ENCODE measurements around the gene IL36A. TPM values are rescaled to one million over a fixed set of nuclear protein-coding genes. Genes with fewer than 3 reads are reported as not detected.

Gene IL36A
- total and polyA plus RNA-seq, 9 donors = not detected

DNA sequence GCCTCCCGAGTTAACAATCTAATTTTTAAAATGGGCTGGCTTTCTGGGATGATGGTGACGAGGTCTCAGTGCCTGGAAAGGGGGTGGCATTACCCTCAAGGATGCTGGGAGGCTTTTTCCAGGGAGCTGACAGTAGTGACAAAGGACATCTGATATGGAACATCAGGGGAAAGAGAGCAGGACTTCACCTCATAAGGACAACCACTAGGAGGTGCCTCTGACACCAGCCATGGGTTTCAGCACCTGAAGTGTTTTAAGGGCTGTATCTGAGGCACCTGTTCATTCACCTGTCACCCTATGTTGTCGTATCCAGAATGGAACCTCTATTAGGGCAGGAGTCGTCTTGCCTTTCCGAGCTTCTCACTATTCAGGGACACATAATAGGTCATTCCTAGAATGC lies 36.6 kb downstream of the IL36A start:
- DNase-seq = no peak
- no peaks in the 10 kb centered on the region for H3K27me3 ChIP-seq (ENCODE audit: control insufficient read depth, insufficient read depth, low read length)
- no peak overlapping the region for H3K4me3 ChIP-seq (ENCODE audit: low read length)
- H3K27ac ChIP-seq (ENCODE audit: low read length) = no peak overlapping the region
- no peaks in the 10 kb centered on the region for H3K36me3 ChIP-seq (ENCODE audit: control insufficient read depth, insufficient read depth, low read length)
- 48% methylated on average over 2 of the region's 5 CpGs for WGBS (ENCODE audit: insufficient coverage)
- no peaks in the 10 kb centered on the region for H3K9me3 ChIP-seq (replicated peaks; ENCODE audit: control insufficient read depth, low read depth, low read length)
- no peaks in the 10 kb centered on the region for H3K4me1 ChIP-seq (ENCODE audit: control insufficient read depth, insufficient read depth, low read length)

DNA sequence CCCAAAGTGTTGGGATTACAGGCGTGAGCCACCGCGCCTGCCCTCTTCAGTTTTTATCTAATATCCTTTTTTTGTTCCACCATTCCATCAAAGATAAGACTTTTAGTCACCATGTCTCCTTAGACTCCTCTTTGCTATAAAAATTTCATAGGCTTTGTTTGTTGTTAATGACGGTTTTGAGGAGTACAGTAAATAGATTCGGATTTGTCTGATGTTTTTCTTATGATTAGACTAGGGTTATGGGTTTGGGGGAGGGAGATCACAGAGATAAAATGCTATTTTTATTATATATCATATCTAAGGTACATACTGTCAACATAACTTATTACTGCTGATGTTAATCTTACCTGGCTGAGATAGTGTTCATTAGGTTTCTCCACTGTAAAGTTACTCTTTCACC lies 41.2 kb downstream of the IL36A start:
- H3K9me3 ChIP-seq (replicated peaks; ENCODE audit: control insufficient read depth, low read depth, low read length) = peaks cover 2% of the 10 kb centered on the region
- H3K27me3 ChIP-seq (ENCODE audit: control insufficient read depth, insufficient read depth, low read length) = no peaks in the 10 kb centered on the region
- H3K4me1 ChIP-seq (ENCODE audit: control insufficient read depth, insufficient read depth, low read length) = no peaks in the 10 kb centered on the region
- no CpG with 5 or more reads among the region's 5 CpGs for WGBS (ENCODE audit: insufficient coverage)
- DNase-seq = no peak
- no peak overlapping the region for H3K27ac ChIP-seq (ENCODE audit: low read length)
- no peak overlapping the region for H3K4me3 ChIP-seq (ENCODE audit: low read length)
- no peaks in the 10 kb centered on the region for H3K36me3 ChIP-seq (ENCODE audit: control insufficient read depth, insufficient read depth, low read length)

DNA sequence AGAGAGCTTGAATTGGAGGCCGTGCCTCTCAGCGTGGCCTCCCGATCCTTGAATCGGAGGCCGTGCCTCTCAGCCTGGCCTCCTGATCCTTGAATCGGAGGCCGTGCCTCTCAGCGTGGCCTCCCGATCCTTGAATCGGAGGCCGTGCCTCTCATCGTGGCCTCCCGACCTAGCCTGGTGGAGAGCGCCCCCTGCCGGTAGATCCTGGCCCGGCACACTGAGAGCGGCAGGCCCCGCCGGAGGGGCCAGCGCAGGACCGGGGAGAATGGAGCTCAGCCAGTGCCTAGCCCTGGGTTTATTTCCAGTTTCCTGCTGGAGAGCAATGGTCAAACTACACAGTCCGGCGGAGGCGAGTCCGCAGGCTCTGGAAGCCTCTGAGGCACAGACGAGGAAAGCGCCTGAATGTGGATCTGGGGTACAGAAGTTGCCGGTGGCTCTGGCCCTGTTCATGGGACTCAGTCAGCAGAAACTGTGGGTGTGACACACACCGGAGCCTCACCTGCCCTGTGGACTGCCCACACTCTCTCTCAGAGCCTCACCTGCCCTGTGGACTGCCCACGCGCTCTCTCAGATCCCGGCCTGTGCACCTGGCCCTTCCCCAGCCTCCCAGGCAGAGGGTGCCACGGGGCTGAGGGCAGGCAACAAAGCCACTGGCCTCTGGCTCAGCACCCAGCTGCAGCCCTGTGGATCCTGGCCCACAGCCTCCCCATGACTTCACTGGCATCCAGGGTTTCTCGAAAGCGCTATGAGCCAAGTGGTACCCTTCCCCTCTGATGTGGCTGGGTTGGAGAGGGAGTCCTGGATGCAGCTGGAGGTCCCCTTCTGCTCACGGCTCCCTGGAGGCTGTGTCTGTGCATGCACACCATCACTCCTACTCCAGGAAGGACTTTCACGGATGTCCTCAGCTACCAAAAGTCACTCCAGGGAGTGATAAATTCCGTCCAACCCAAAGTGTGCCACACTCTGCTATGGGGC lies 45.9 kb downstream of the IL36A start:
- H3K4me3 ChIP-seq (ENCODE audit: low read length) = no peak overlapping the region
- H3K27me3 ChIP-seq (ENCODE audit: control insufficient read depth, insufficient read depth, low read length) = no peaks in the 10 kb centered on the region
- no peak for DNase-seq
- H3K36me3 ChIP-seq (ENCODE audit: control insufficient read depth, insufficient read depth, low read length) = no peaks in the 10 kb centered on the region
- H3K4me1 ChIP-seq (ENCODE audit: control insufficient read depth, insufficient read depth, low read length) = no peaks in the 10 kb centered on the region
- WGBS (ENCODE audit: insufficient coverage) = 91% methylated on average over 36 of the region's 38 CpGs
- peaks cover 6% of the 10 kb centered on the region for H3K9me3 ChIP-seq (replicated peaks; ENCODE audit: control insufficient read depth, low read depth, low read length)
- H3K27ac ChIP-seq (ENCODE audit: low read length) = no peak overlapping the region

DNA sequence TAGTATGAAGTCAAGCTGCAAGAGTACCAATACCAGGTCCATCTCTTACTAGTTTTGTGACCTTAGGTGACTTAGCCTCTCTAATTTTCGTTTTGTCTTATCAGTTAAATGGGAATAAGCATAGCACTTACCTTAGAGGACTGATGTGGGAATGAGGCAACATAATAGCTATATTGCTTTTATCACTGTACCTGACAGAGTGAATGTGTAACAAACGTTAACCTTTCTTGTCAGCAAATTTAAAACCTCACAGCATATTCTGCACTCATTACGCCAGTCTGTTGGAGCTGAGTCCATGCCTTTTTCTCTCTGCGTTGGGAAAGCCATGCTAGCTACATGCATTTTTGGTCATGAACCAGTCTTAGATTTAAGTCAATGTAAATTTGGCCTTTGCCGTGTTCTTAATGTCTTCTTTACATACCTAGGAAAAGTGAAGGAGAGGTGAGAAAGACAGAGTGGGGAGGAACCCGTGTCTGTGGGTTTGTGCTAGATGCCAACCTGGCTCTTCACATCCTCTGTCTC lies 47.2 kb downstream of the IL36A start, which contains the start of gene IL36B:
TSS of gene IL36B (minus strand) at position 472 of the 522 bp plus-strand sequence.
- Histone ChIP-seq H3K36me3 (ENCODE audit: control insufficient read depth, insufficient read depth, low read length) (no peaks in the 10 kb centered on the region), H3K9me3 (replicated peaks; ENCODE audit: control insufficient read depth, low read depth, low read length) (peaks cover 6% of the 10 kb centered on the region), H3K27me3 (ENCODE audit: control insufficient read depth, insufficient read depth, low read length) (no peaks in the 10 kb centered on the region), H3K4me3 (ENCODE audit: low read length) (no peak within 1 kb of the TSS), H3K4me1 (ENCODE audit: control insufficient read depth, insufficient read depth, low read length) (no peaks in the 10 kb centered on the region), H3K27ac (ENCODE audit: low read length) (no peak within 1 kb of the TSS)
- DNase-seq = no peak
- no CpG with 5 or more reads among the region's 6 CpGs for WGBS (ENCODE audit: insufficient coverage)

DNA sequence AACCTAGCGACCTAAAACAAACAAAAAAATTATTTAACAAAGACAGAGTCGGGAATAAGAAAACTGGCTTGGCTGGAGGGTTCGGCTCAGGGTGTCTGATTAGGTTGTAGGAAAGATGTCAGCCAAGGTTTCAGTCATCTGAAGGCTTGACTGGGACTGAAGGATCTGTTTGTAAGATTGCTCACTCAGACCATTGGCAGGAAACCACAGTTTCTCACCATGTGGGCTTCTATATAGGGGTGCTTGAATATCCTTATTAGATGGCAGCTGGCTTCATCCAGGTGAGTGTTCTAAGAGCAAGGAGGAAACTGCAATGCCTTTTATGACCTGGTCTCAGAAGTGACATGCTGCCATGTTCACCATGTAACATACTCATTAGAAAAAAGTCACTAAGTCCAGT lies 48.4 kb downstream of the IL36A start:
- Histone ChIP-seq H3K4me1 (ENCODE audit: control insufficient read depth, insufficient read depth, low read length) (no peaks in the 10 kb centered on the region), H3K4me3 (ENCODE audit: low read length) (no peak overlapping the region), H3K27me3 (ENCODE audit: control insufficient read depth, insufficient read depth, low read length) (no peaks in the 10 kb centered on the region), H3K9me3 (replicated peaks; ENCODE audit: control insufficient read depth, low read depth, low read length) (peaks cover 6% of the 10 kb centered on the region), H3K27ac (ENCODE audit: low read length) (no peak overlapping the region), H3K36me3 (ENCODE audit: control insufficient read depth, insufficient read depth, low read length) (no peaks in the 10 kb centered on the region)
- WGBS (ENCODE audit: insufficient coverage) = no CpG with 5 or more reads among the region's 3 CpGs
- DNase-seq = no peak

DNA sequence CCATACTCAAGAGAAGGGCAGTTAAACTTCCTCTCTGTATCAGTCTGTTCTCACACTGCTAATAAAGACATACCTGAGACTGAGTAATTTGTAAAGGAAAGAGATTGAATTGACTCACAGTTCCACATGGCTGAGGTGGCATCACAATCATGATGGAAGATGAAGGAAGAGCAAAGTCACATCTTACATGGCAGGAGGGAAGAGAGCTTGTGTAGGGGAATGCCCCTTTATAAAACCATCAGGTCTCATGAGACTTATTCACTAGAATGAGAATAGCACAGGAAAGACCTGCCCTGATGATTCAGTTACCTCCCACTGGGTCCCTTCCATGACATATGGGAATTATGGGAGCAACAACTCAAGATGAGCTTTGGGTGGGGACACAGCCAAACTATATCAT lies 48.8 kb downstream of the IL36A start:
- no peak overlapping the region for H3K4me3 ChIP-seq (ENCODE audit: low read length)
- H3K27ac ChIP-seq (ENCODE audit: low read length) = no peak overlapping the region
- no peaks in the 10 kb centered on the region for H3K4me1 ChIP-seq (ENCODE audit: control insufficient read depth, insufficient read depth, low read length)
- peaks cover 6% of the 10 kb centered on the region for H3K9me3 ChIP-seq (replicated peaks; ENCODE audit: control insufficient read depth, low read depth, low read length)
- H3K27me3 ChIP-seq (ENCODE audit: control insufficient read depth, insufficient read depth, low read length) = no peaks in the 10 kb centered on the region
- no peak for DNase-seq
- no peaks in the 10 kb centered on the region for H3K36me3 ChIP-seq (ENCODE audit: control insufficient read depth, insufficient read depth, low read length)

DNA sequence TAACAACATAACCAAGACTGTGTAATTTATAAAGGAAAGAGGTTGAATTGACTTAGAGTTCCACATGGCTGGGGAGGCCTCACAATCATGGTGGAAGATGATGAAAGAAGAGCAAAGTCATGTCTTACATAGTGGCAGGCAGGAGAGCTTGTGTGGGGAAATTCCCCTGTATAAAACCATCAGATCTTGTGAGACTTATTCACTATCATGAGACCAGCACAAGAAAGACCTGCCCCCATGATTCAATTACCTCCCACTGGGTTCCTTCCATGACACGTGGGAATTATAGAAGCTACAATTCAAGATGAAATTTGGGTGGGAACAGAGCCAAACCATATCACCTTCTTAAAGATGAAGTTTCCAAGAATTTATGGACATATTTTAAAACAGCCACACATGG lies 51.3 kb downstream of the IL36A start:
- Histone ChIP-seq H3K36me3 (ENCODE audit: control insufficient read depth, insufficient read depth, low read length) (no peaks in the 10 kb centered on the region), H3K4me3 (ENCODE audit: low read length) (no peak overlapping the region), H3K9me3 (replicated peaks; ENCODE audit: control insufficient read depth, low read depth, low read length) (peaks cover 5% of the 10 kb centered on the region), H3K27me3 (ENCODE audit: control insufficient read depth, insufficient read depth, low read length) (no peaks in the 10 kb centered on the region), H3K4me1 (ENCODE audit: control insufficient read depth, insufficient read depth, low read length) (no peaks in the 10 kb centered on the region), H3K27ac (ENCODE audit: low read length) (no peak overlapping the region)
- WGBS (ENCODE audit: insufficient coverage) = no CpG with 5 or more reads among the region's 1 CpG
- DNase-seq = no peak

DNA sequence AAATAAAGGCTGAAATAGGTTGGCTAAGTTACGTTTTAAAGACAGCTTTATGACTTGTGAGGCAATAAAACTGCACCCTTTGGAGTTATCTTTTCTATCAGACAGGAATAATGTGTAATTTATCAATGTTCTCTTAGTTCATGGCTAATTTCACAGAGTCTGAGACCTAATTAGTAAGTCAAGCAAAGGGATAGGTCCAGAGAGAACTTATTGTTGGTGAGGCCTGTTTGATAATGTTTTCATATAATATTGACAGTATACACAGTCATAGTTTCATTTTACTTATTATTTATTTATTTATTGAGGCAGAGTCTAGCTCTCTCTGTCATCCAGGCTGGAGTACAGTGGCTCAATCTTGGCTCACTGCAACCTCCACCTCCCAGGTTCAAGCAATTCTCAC lies 51.9 kb downstream of the IL36A start:
- no CpG with 5 or more reads among the region's 1 CpG for WGBS (ENCODE audit: insufficient coverage)
- Histone ChIP-seq H3K4me1 (ENCODE audit: control insufficient read depth, insufficient read depth, low read length) (no peaks in the 10 kb centered on the region), H3K27ac (ENCODE audit: low read length) (no peak overlapping the region), H3K4me3 (ENCODE audit: low read length) (no peak overlapping the region), H3K27me3 (ENCODE audit: control insufficient read depth, insufficient read depth, low read length) (no peaks in the 10 kb centered on the region), H3K9me3 (replicated peaks; ENCODE audit: control insufficient read depth, low read depth, low read length) (peaks cover 5% of the 10 kb centered on the region), H3K36me3 (ENCODE audit: control insufficient read depth, insufficient read depth, low read length) (no peaks in the 10 kb centered on the region)
- DNase-seq = no peak

Other genes with a start within 250 kb of the IL36A start
- 5.5 TPM for gene CKAP2L, start 240.8 kb upstream of the IL36A start, total RNA-seq
- gene CKAP2L, start 240.8 kb upstream of the IL36A start, polyA plus RNA-seq (ENCODE audit: insufficient read depth in 1 of 8, insufficient read length in 8 of 8, low replicate concordance in 1 of 8) = 10 to 100 TPM in 3 of 8 donors, 1 to 10 TPM in 5; 6.6 to 17.9 (median 9.8) TPM
- gene IL1A, start 221.0 kb upstream of the IL36A start, total RNA-seq = not detected
- under 1 TPM in 2 of 8 donors, not detected in 6; 0.09 to 0.12 TPM for gene IL1A, start 221.0 kb upstream of the IL36A start, polyA plus RNA-seq (ENCODE audit: insufficient read depth in 1 of 8, insufficient read length in 8 of 8, low replicate concordance in 1 of 8)
- 0.18 TPM for gene IL1B, start 168.7 kb upstream of the IL36A start, total RNA-seq
- gene IL1B, start 168.7 kb upstream of the IL36A start, polyA plus RNA-seq (ENCODE audit: insufficient read depth in 1 of 8, insufficient read length in 8 of 8, low replicate concordance in 1 of 8) = 1 to 10 TPM in 2 of 8 donors, under 1 TPM in 5, not detected in 1; 0.18 to 6.1 (median 0.69) TPM
- gene IL37, start 94.3 kb upstream of the IL36A start, total RNA-seq = not detected
- gene IL37, start 94.3 kb upstream of the IL36A start, polyA plus RNA-seq (ENCODE audit: insufficient read depth in 1 of 8, insufficient read length in 8 of 8, low replicate concordance in 1 of 8) = not detected
- 0.31 TPM for gene IL36G, start 27.5 kb upstream of the IL36A start, total RNA-seq
- gene IL36G, start 27.5 kb upstream of the IL36A start, polyA plus RNA-seq (ENCODE audit: insufficient read depth in 1 of 8, insufficient read length in 8 of 8, low replicate concordance in 1 of 8) = under 1 TPM in 6 of 8 donors, not detected in 2; 0.14 to 0.42 (median 0.28) TPM
- gene IL36B, start 47.4 kb downstream of the IL36A start, total RNA-seq = not detected
- gene IL36B, start 47.4 kb downstream of the IL36A start, polyA plus RNA-seq (ENCODE audit: insufficient read depth in 1 of 8, insufficient read length in 8 of 8, low replicate concordance in 1 of 8) = not detected
- gene IL36RN, start 53.7 kb downstream of the IL36A start, total RNA-seq = not detected
- 1 to 10 TPM in 1 of 8 donors, under 1 TPM in 1, not detected in 6; 0.16 to 5.0 TPM for gene IL36RN, start 53.7 kb downstream of the IL36A start, polyA plus RNA-seq (ENCODE audit: insufficient read depth in 1 of 8, insufficient read length in 8 of 8, low replicate concordance in 1 of 8)
- not detected for gene IL1F10, start 62.5 kb downstream of the IL36A start, total RNA-seq
- not detected for gene IL1F10, start 62.5 kb downstream of the IL36A start, polyA plus RNA-seq (ENCODE audit: insufficient read depth in 1 of 8, insufficient read length in 8 of 8, low replicate concordance in 1 of 8)
- gene IL1RN, start 122.1 kb downstream of the IL36A start, total RNA-seq = 0.22 TPM
- 1 to 10 TPM in 2 of 8 donors, under 1 TPM in 6; 0.28 to 4.0 (median 0.61) TPM for gene IL1RN, start 122.1 kb downstream of the IL36A start, polyA plus RNA-seq (ENCODE audit: insufficient read depth in 1 of 8, insufficient read length in 8 of 8, low replicate concordance in 1 of 8)
- gene PSD4, start 168.5 kb downstream of the IL36A start, total RNA-seq = 1.6 TPM
- 1 to 10 TPM in 7 of 8 donors, under 1 TPM in 1; 0.95 to 3.2 (median 1.9) TPM for gene PSD4, start 168.5 kb downstream of the IL36A start, polyA plus RNA-seq (ENCODE audit: insufficient read depth in 1 of 8, insufficient read length in 8 of 8, low replicate concordance in 1 of 8)

Measured in muscle of leg (tissue), 11 donors.